Chondrocyte (in vitro differentiated cells): ENCODE data around the gene DAPK1. TPM values are rescaled to one million over a fixed set of nuclear protein-coding genes. Genes with fewer than 3 reads are reported as not detected.
A peak's percentile ranks its signal among the peaks of the same experiment; 100 is the strongest.

Experiments used
- DNase-seq: peaks from one replicate; pipeline ENCODE4 v3.0.0; 2021; ENCODE audit warnings: mixed read lengths, low spot score
- H3K27ac Mint-ChIP-seq: one replicate; pipeline ENCODE4 v1.8.0; 2021; ENCODE audit warnings: mild to moderate bottlenecking, moderate library complexity, mixed read lengths; ENCODE audit not compliant: unreplicated experiment
- H3K27me3 Mint-ChIP-seq: 2 replicates; pipeline ENCODE4 v1.8.0; 2021; ENCODE audit warnings: low read depth, mixed read lengths
- H3K36me3 Mint-ChIP-seq: 2 replicates; pipeline ENCODE4 v1.8.0; 2021; ENCODE audit warnings: low read depth, mixed read lengths
- H3K4me1 Mint-ChIP-seq: 2 replicates; pipeline ENCODE4 v1.8.0; 2021; ENCODE audit warnings: low read depth, mild to moderate bottlenecking, mixed read lengths
- H3K4me3 Mint-ChIP-seq: one replicate; pipeline ENCODE4 v1.8.0; 2021; ENCODE audit warnings: mild to moderate bottlenecking, moderate library complexity, mixed read lengths; ENCODE audit not compliant: unreplicated experiment
- H3K9me3 Mint-ChIP-seq: 2 replicates; pipeline ENCODE4 v1.8.0; 2021; ENCODE audit warnings: low read depth, mixed read lengths
- CTCF ChIP-seq: fragments of 200-600 bp; sonication (generic); IDR thresholded peaks from 2 replicates; pipeline ENCODE4 v1.5.0; 2021; ENCODE audit warnings: antibody characterized with exemption, mild to moderate bottlenecking, moderate library complexity
- total RNA-seq: library from RNA; stranded (reverse); gene quantifications from 3 replicates; pipeline ENCODE4 v1.2.1, GENCODE V29; 2021

The DAPK1 gene
- total RNA-seq, 1 donor from 2014 or later = 87.9 TPM

- no peak for TF ChIP-seq CTCF
- no peak for DNase-seq
- H3K4me3 Mint-ChIP-seq = no peak overlapping the region
- H3K9me3 Mint-ChIP-seq = no peaks in the 10 kb centered on the region
- H3K36me3 Mint-ChIP-seq = peaks cover 21% of the 10 kb centered on the region
- H3K4me1 Mint-ChIP-seq = peaks cover 29% of the 10 kb centered on the region
- H3K27me3 Mint-ChIP-seq = no peaks in the 10 kb centered on the region
- peak overlapping the region; percentile 92 for H3K27ac Mint-ChIP-seq
Observed at GRCh38 chr9:87655731-87656130, 158.1 kb downstream of the DAPK1 start.

GRCh38 chr9:87656485-87656884 is 158.8 kb downstream of the DAPK1 start:
- Mint-ChIP-seq H3K4me1 (peaks cover 32% of the 10 kb centered on the region), H3K4me3 (peak overlapping the region; percentile 28), H3K27me3 (no peaks in the 10 kb centered on the region), H3K27ac (peak overlapping the region; percentile 92), H3K9me3 (no peaks in the 10 kb centered on the region), H3K36me3 (peaks cover 18% of the 10 kb centered on the region)
- peak; percentile 74 for TF ChIP-seq CTCF
- no peak for DNase-seq

DNA sequence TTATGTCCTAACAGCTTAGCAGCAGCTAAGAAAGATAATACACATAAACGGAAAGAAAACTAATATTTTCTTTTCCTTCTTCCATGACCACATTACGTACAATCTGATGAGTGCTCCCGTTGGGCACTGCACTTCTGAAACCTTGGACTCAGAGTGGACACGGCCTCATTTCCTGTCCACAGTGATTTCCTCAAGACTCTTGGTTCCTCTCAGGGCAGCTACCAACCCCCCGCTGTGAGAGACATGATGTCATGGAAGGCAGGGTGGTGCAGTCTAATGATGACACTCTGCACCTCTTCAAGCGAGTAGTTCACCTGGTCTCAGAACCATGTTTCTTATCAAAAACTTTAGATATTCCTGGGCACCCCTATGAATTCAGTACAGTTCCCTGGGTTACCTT is 159.5 kb downstream of the DAPK1 start:
- Mint-ChIP-seq H3K9me3 (no peaks in the 10 kb centered on the region), H3K27me3 (no peaks in the 10 kb centered on the region), H3K4me3 (no peak overlapping the region), H3K4me1 (peaks cover 39% of the 10 kb centered on the region), H3K27ac (peak overlapping the region; percentile 92), H3K36me3 (peaks cover 17% of the 10 kb centered on the region)
- no peak for TF ChIP-seq CTCF
- DNase-seq = no peak

- Mint-ChIP-seq H3K9me3 (no peaks in the 10 kb centered on the region), H3K4me3 (no peak overlapping the region), H3K27me3 (no peaks in the 10 kb centered on the region), H3K27ac (no peak overlapping the region), H3K4me1 (peaks cover 46% of the 10 kb centered on the region), H3K36me3 (peaks cover 17% of the 10 kb centered on the region)
- no peak for DNase-seq
- TF ChIP-seq CTCF = no peak
Observed at GRCh38 chr9:87657893-87658292, 160.2 kb downstream of the DAPK1 start.

- TF ChIP-seq CTCF = no peak
- peaks cover 52% of the 10 kb centered on the region for H3K4me1 Mint-ChIP-seq
- H3K27me3 Mint-ChIP-seq = no peaks in the 10 kb centered on the region
- H3K4me3 Mint-ChIP-seq = no peak overlapping the region
- H3K27ac Mint-ChIP-seq = no peak overlapping the region
- H3K36me3 Mint-ChIP-seq = peaks cover 16% of the 10 kb centered on the region
- H3K9me3 Mint-ChIP-seq = no peaks in the 10 kb centered on the region
- DNase-seq = no peak
Observed at GRCh38 chr9:87658511-87658910, 160.8 kb downstream of the DAPK1 start.
